K562 (cell line): ENCODE results near the gene PHF1. TPM values are rescaled to one million over a fixed set of nuclear protein-coding genes. Genes with fewer than 3 reads are reported as not detected.

Experiments used
- ATAC-seq: fragments of 200-7000 bp; cut with Tn5 transposase; 3 replicates; pipeline ENCODE4 v1.9.1; 2020; ENCODE audit warnings: moderate library complexity
- BruUV-seq: library from RNA; stranded (reverse); fragments of 400-500 nt; replicated peaks from 2 replicates; lab custom pipeline; 2021; lab: Mats Ljungman, UMichigan
- CTCF ChIA-PET: fragments of 300-600 bp; formaldehyde crosslinking; extraction: SDS; loops from one replicate; lab custom pipeline; 2021; ENCODE audit warnings: low intra/inter-chr PET ratio; lab: Yijun Ruan, JAX
- POLR2A ChIA-PET: fragments of 300-600, 350-650 bp; sonication (Branson Sonifier 250); formaldehyde crosslinking; extraction: SDS; loops from one replicate; lab custom pipeline; 2021; ENCODE audit warnings: antibody characterized with exemption, inconsistent platforms; lab: Yijun Ruan, JAX
- DNase-seq, 4 experiments: peaks; one replicate each; pipeline versions ENCODE4 v3.0.0 to v3.0.0-alpha.2; 2011 to 2018; ENCODE audit warnings: low spot score in 3 of 4, mixed read lengths in 3 of 4; ENCODE audit errors: extremely low read depth in 1 of 4
- FAIRE-seq: peaks from 2 replicates; lab custom pipeline; 2011; peaks lifted over from hg19 to GRCh38; lab: Jason Lieb, UNC
- H2AFZ ChIP-seq: 2 replicates; pipeline ENCODE4 v1.6.0; 2011; ENCODE audit warnings: low read depth, low read length, control low read depth, inconsistent platforms
- H3K27ac ChIP-seq: fragments of 200-600 bp; 3 replicates; pipeline ENCODE4 v1.8.0; 2011; ENCODE audit warnings: low read depth, mild to moderate bottlenecking, control low read depth, inconsistent platforms, low read length, moderate library complexity, mixed read lengths; ENCODE audit errors: extremely low read depth
- H3K27me3 ChIP-seq, 2 experiments: fragments of 300-600 bp in 1 of 2; 2 replicates in 1 of 2; 3 replicates in 1 of 2; pipeline versions ENCODE4 v1.6.0 to v1.8.0; 2011; ENCODE audit warnings: inconsistent platforms in 2 of 2, low read length in 2 of 2, mild to moderate bottlenecking in 1 of 2, mixed read lengths in 1 of 2, moderate library complexity in 1 of 2; ENCODE audit not compliant: control insufficient read depth in 2 of 2, insufficient read depth in 2 of 2
- H3K36me3 ChIP-seq: fragments of 300-600 bp; 3 replicates; pipeline ENCODE4 v1.8.0; 2011; ENCODE audit warnings: mild to moderate bottlenecking, low read length, inconsistent platforms; ENCODE audit not compliant: control insufficient read depth, insufficient read depth
- H3K4me1 ChIP-seq, 2 experiments: fragments of 200-600 bp in 1 of 2; replicated peaks in 1 of 2; 2 replicates in 1 of 2; 3 replicates in 1 of 2; pipeline versions ENCODE4 v1.5.1 to v1.8.0; 2011; ENCODE audit warnings: inconsistent platforms in 2 of 2, low read length in 2 of 2, mild to moderate bottlenecking in 1 of 2, mixed read lengths in 1 of 2, moderate library complexity in 1 of 2; ENCODE audit not compliant: control insufficient read depth in 2 of 2, insufficient read depth in 2 of 2
- H3K4me2 ChIP-seq: 2 replicates; pipeline ENCODE4 v1.6.1; 2011; ENCODE audit warnings: low read length, control low read depth, inconsistent platforms, mixed read lengths; ENCODE audit not compliant: insufficient read depth
- H3K4me3 ChIP-seq: fragments of 200-600 bp; sonication (generic), shearing (Covaris generic); 2 replicates; pipeline ENCODE4 v1.5.1; 2016; ENCODE audit warnings: control low read depth, inconsistent platforms
- H3K79me2 ChIP-seq: fragments of 200-600 bp; 3 replicates; pipeline ENCODE4 v1.8.0; 2011; ENCODE audit warnings: low read length, inconsistent platforms; ENCODE audit not compliant: control insufficient read depth, insufficient read depth
- H3K9ac ChIP-seq, 2 experiments: 2 replicates each; pipeline versions ENCODE4 v1.6.0 to v1.6.1; 2011; ENCODE audit warnings: low read depth in 2 of 2, low read length in 2 of 2, control low read depth in 1 of 2, inconsistent platforms in 1 of 2, mild to moderate bottlenecking in 1 of 2, mixed read lengths in 1 of 2; ENCODE audit not compliant: insufficient read depth in 1 of 2
- H3K9me1 ChIP-seq: one replicate; pipeline ENCODE4 v1.6.0; 2011; ENCODE audit warnings: inconsistent platforms, mild to moderate bottlenecking, low read length, moderate library complexity; ENCODE audit not compliant: control insufficient read depth, insufficient read depth
- H3K9me3 ChIP-seq: replicated peaks from 2 replicates; pipeline ENCODE4 v1.5.1; 2011; ENCODE audit warnings: low read depth, low read length, inconsistent platforms; ENCODE audit not compliant: control insufficient read depth, insufficient read depth
- H4K20me1 ChIP-seq: replicated peaks from 2 replicates; pipeline ENCODE4 v1.6.1; 2011; ENCODE audit warnings: low read length, inconsistent platforms, mixed read lengths; ENCODE audit not compliant: control insufficient read depth, insufficient read depth
- CEBPG ChIP-seq, 3 experiments: fragments of 200-800 bp in 1 of 3; sonication (Bioruptor generic) in 1 of 3; sonication (generic) in 1 of 3; formaldehyde crosslinking in 1 of 3; IDR thresholded peaks in 2 of 3; conservative IDR thresholded peaks in 1 of 3; 2 replicates each; pipeline versions ENCODE4 v1.6.1 to v1.8.0; 2016 to 2022; ENCODE audit warnings: missing compliant biosample characterization in 2 of 3, missing genetic modification characterization in 2 of 3, mild to moderate bottlenecking in 1 of 3, missing genetic modification reagents in 1 of 3
- E2F1 ChIP-seq: sonication (generic); formaldehyde crosslinking; IDR thresholded peaks from 2 replicates; pipeline ENCODE4 v1.8.1; 2023; ENCODE audit warnings: mild to moderate bottlenecking, missing genetic modification reagents, moderate library complexity
- HDAC6 ChIP-seq: IDR thresholded peaks from 2 replicates; pipeline ENCODE4 v1.6.1; 2012; ENCODE audit warnings: low read depth, mild to moderate bottlenecking, control low read depth, inconsistent platforms, low read length, moderate library complexity
- HIVEP1 ChIP-seq: fragments of 250-450 bp; sonication (Bioruptor Pico); IDR thresholded peaks from 2 replicates; pipeline ENCODE4 v1.4.0; 2020; ENCODE audit warnings: mild to moderate bottlenecking
- NR0B1 ChIP-seq: fragments of 450-650 bp; IDR thresholded peaks from one replicate; pipeline ENCODE4 v1.6.1; 2018; ENCODE audit warnings: mild to moderate bottlenecking, moderate library complexity; ENCODE audit not compliant: partially characterized antibody
- TRIM28 ChIP-seq: fragments of 450-650 bp; IDR thresholded peaks from 2 replicates; pipeline ENCODE4 v1.6.1; 2017
- ZNF143 ChIP-seq: sonication (generic); formaldehyde crosslinking; IDR thresholded peaks from 2 replicates; pipeline ENCODE4 v1.9.0; 2022; ENCODE audit warnings: mild to moderate bottlenecking, missing genetic modification reagents
- WGBS: fragments of 100-300 bp; shearing (Covaris generic); methylation state at CpG from one replicate; pipeline ENCODE4 v1.1.6; 2016; ENCODE audit warnings: low coverage, mixed read lengths; ENCODE audit not compliant: insufficient coverage; ENCODE audit errors: missing lambda C conversion rate; 5-methylcytosine and 5-hydroxymethylcytosine counted together
- in situ Hi-C: fragments of 300-500 bp; cut with MboI; formaldehyde crosslinking; loops from 4 replicates; pipeline ENCODE4 v1.15.0; 2018; ENCODE audit warnings: inconsistent platforms, mixed read lengths
- intact Hi-C: fragments of 100-400 bp; cut with micrococcal nuclease; formaldehyde crosslinking; loops from 2 replicates; pipeline ENCODE4 v1.14.2; 2022
- polyA plus RNA-seq, 8 experiments: library from polyadenylated mRNA; depleted of rRNA in 4 of 8; stranded (reverse) in 5 of 8; unstranded in 3 of 8; fragments of >200 nt; fragmentation: Nextera tagmentation in 2 of 8; fragmentation: Illumina TruSeq in 1 of 8; extraction: Ambion mirVana in 2 of 8; extraction: Trizol in 1 of 8; gene quantifications; 2 replicates each; pipeline versions ENCODE4 v1.2.1 to v1.2.3, GENCODE V29; 2011 to 2014; ENCODE audit warnings: inconsistent platforms in 1 of 8, missing spikeins in 1 of 8
- total RNA-seq, 7 experiments: library from RNA; depleted of rRNA in 6 of 7; stranded (reverse); fragments of >200 nt in 6 of 7; fragmentation: Illumina TruSeq in 2 of 7; extraction: Trizol in 2 of 7; gene quantifications; 2 replicates each; pipeline versions ENCODE4 v1.2.1 to v1.2.3, GENCODE V29; 2011 to 2021; ENCODE audit warnings: low replicate concordance in 1 of 7

PHF1 gene
- total and polyA plus RNA-seq, 9 of the 15 experiments (the other 6 are each of a cell fraction or from before 2014, with no cell fraction given), result 3.7 to 64.2 (median 33.7) TPM

DNA sequence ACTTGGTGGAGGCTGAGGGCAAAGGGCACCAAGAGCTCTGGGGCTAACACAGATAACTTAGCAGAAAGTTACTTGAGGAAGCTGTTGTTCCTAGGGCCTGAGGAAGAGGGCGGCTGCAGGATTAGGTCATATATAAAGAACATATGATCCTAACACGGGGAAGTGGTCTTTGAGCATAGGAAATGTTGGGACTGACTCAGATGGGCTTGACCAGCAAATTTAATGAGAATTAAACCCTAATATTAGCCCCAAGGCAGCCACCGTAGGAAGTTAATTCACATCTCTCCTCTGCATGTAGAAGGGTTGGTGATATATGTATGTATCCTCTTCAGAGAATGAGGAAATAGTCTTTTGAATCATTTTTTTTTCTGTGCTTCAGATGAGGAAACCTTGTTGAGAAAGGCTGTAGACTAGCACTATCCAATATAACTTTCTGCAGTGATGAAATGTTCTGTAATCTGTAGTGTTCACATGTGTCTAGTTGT lies 34.3 kb downstream of the PHF1 start:
- H3K9ac ChIP-seq, result no peak overlapping the region
- ATAC-seq (no peak), FAIRE-seq (peak; percentile 29)
- intact Hi-C loops (no loop called here), in situ Hi-C loops (no loop called here)
- ChIA-PET POLR2A (interaction anchor here (1.3 to 1.5 kb wide), 2 partner anchors 9 to 14 kb away, joined by 6 to 9 read pairs; partner anchors contain the start of gene ZBTB9), CTCF (no interaction called here)
- no peaks in the 10 kb centered on the region for H3K9me3 ChIP-seq
- no peak overlapping the region for H3K4me3 ChIP-seq
- no TSS peak for BruUV-seq
- peaks cover 82% of the 10 kb centered on the region; the same call in 2 of the 3 replicates for H3K36me3 ChIP-seq
- H3K27me3 ChIP-seq, result no peaks in the 10 kb centered on the region
- no peak overlapping the region for H2AFZ ChIP-seq
- H4K20me1 ChIP-seq, result no peaks in the 10 kb centered on the region; the same call in 1 of the 2 replicates
- peaks cover 3% of the 10 kb centered on the region for H3K9me1 ChIP-seq
- TF ChIP-seq TRIM28 (no peak), CEBPG (CRISPR knock-in tag; IDR thresholded peaks at IDR 0.05) (no peak), CEBPG (tag; conservative IDR thresholded peaks at IDR 0.05 in 1 of 2, IDR thresholded peaks at IDR 0.05 in 1 of 2) (peak; percentile 7 to 55; a peak in 2 of 4 replicates), ZNF143 (CRISPR knock-in tag) (no peak)
- TF ChIP-seq, all 486 proteins: peak for 1
- H3K79me2 ChIP-seq, result no peaks in the 10 kb centered on the region
- 66% methylated on average over 3 of the region's 3 CpGs for WGBS
- no peak overlapping the region for H3K4me2 ChIP-seq
- peaks cover 10 to 23% of the 10 kb centered on the region in 2 experiments for H3K4me1 ChIP-seq
- no peak overlapping the region for H3K27ac ChIP-seq
- no peak for DNase-seq

DNA sequence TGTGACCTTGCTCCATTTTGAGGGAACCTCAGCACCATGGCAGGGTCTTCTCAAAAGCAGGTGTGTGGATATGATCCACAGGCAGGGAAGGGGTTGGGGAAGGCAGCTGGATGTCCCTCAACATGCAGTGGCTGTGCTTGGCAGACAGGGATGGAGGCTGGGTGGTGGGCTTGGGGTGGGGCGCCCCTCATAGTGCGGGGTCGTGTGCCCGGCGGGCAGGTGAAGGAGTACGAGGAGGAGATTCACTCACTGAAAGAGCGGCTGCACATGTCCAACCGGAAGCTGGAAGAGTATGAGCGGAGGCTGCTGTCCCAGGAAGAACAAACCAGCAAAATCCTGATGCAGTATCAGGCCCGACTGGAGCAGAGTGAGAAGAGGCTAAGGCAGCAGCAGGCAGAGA lies 35.5 kb downstream of the PHF1 start:
- no peaks in the 10 kb centered on the region for H3K9me3 ChIP-seq
- H3K4me1 ChIP-seq, result peaks cover 0 to 11% of the 10 kb centered on the region in 2 experiments; a peak in 1 of 5 replicates
- POLR2A ChIA-PET, result interaction anchor here (1.2 kb wide), 1 partner anchor 15 kb away, joined by 3 read pairs; no protein-coding TSS in a partner anchor
- H3K4me3 ChIP-seq, result no peak overlapping the region
- 0 out of 4 replicates have a peak overlapping the region, but pooled peaks of 1 of the 2 experiments have one; percentile 11 for H3K9ac ChIP-seq
- BruUV-seq, result no TSS peak
- peaks cover 81% of the 10 kb centered on the region; the same call in 2 of the 3 replicates for H3K36me3 ChIP-seq
- CTCF ChIA-PET, result no interaction called here
- no peaks in the 10 kb centered on the region for H3K79me2 ChIP-seq
- 89% methylated on average over 10 of the region's 10 CpGs for WGBS
- H4K20me1 ChIP-seq, result no peaks in the 10 kb centered on the region
- intact Hi-C loops, result no loop called here
- ATAC-seq, result no peak
- no peak overlapping the region for H2AFZ ChIP-seq
- no peak for FAIRE-seq
- H3K9me1 ChIP-seq, result peaks cover 3% of the 10 kb centered on the region
- no peak overlapping the region for H3K4me2 ChIP-seq
- H3K27me3 ChIP-seq, result no peaks in the 10 kb centered on the region
- no peak for DNase-seq
- no peak overlapping the region for H3K27ac ChIP-seq
- in situ Hi-C loops, result no loop called here
- TF ChIP-seq HIVEP1 (CRISPR knock-in tag) (no peak), E2F1 (no peak), HDAC6 (no peak), NR0B1 (no peak)
